ENCODE measurements around the gene DPAGT1.

DPAGT1 gene

GRCh38 chr11:119116235-119116594, 14.6 kb upstream of the DPAGT1 start:
- TF ChIP-seq SIN3A (IDR thresholded peaks at IDR 0.05; ENCODE audit: borderline replicate concordance, insufficient read depth, low read length) (no peak), TAF1 (IDR thresholded peaks at IDR 0.05; ENCODE audit: borderline replicate concordance, insufficient read depth, low read length) (no peak), FOXP2 (optimal IDR thresholded peaks at IDR 0.05; ENCODE audit: borderline replicate concordance, extremely low read depth, extremely low read length, insufficient read depth) (no peak), POLR2AphosphoS5 (IDR thresholded peaks at IDR 0.05; ENCODE audit: low read depth, low read length) (no peak), REST (IDR thresholded peaks at IDR 0.05; ENCODE audit: insufficient read depth in 1 of 2, low read depth in 2 of 2, low read length in 2 of 2) (no peak)

- TF ChIP-seq SIN3A (IDR thresholded peaks at IDR 0.05; ENCODE audit: borderline replicate concordance, insufficient read depth, low read length): no peak
- no peak for TF ChIP-seq REST (IDR thresholded peaks at IDR 0.05; ENCODE audit: insufficient read depth in 1 of 2, low read depth in 2 of 2, low read length in 2 of 2)
- no peak for TF ChIP-seq FOXP2 (optimal IDR thresholded peaks at IDR 0.05; ENCODE audit: borderline replicate concordance, extremely low read depth, extremely low read length, insufficient read depth)
Measured at GRCh38 chr11:119115484-119116234, 14.0 kb upstream of the DPAGT1 start.

GRCh38 chr11:119114351-119114750, 12.7 kb upstream of the DPAGT1 start:
- TF ChIP-seq POLR2AphosphoS5 (IDR thresholded peaks at IDR 0.05; ENCODE audit: low read depth, low read length) (no peak), TAF1 (IDR thresholded peaks at IDR 0.05; ENCODE audit: borderline replicate concordance, insufficient read depth, low read length) (no peak), FOXP2 (optimal IDR thresholded peaks at IDR 0.05; ENCODE audit: borderline replicate concordance, extremely low read depth, extremely low read length, insufficient read depth) (no peak), SIN3A (IDR thresholded peaks at IDR 0.05; ENCODE audit: borderline replicate concordance, insufficient read depth, low read length) (no peak), REST (IDR thresholded peaks at IDR 0.05; ENCODE audit: insufficient read depth in 1 of 2, low read depth in 2 of 2, low read length in 2 of 2) (no peak)

GRCh38 chr11:119113716-119114115, 12.1 kb upstream of the DPAGT1 start:
- TF ChIP-seq REST (IDR thresholded peaks at IDR 0.05; ENCODE audit: insufficient read depth in 1 of 2, low read depth in 2 of 2, low read length in 2 of 2): no peak
- TF ChIP-seq SIN3A (IDR thresholded peaks at IDR 0.05; ENCODE audit: borderline replicate concordance, insufficient read depth, low read length): no peak
- TF ChIP-seq TAF1 (IDR thresholded peaks at IDR 0.05; ENCODE audit: borderline replicate concordance, insufficient read depth, low read length): no peak
- TF ChIP-seq FOXP2 (optimal IDR thresholded peaks at IDR 0.05; ENCODE audit: borderline replicate concordance, extremely low read depth, extremely low read length, insufficient read depth): no peak
- TF ChIP-seq POLR2AphosphoS5 (IDR thresholded peaks at IDR 0.05; ENCODE audit: low read depth, low read length): no peak
